ENCODE measurements around the gene DNAH10.

DNAH10 gene

DNA sequence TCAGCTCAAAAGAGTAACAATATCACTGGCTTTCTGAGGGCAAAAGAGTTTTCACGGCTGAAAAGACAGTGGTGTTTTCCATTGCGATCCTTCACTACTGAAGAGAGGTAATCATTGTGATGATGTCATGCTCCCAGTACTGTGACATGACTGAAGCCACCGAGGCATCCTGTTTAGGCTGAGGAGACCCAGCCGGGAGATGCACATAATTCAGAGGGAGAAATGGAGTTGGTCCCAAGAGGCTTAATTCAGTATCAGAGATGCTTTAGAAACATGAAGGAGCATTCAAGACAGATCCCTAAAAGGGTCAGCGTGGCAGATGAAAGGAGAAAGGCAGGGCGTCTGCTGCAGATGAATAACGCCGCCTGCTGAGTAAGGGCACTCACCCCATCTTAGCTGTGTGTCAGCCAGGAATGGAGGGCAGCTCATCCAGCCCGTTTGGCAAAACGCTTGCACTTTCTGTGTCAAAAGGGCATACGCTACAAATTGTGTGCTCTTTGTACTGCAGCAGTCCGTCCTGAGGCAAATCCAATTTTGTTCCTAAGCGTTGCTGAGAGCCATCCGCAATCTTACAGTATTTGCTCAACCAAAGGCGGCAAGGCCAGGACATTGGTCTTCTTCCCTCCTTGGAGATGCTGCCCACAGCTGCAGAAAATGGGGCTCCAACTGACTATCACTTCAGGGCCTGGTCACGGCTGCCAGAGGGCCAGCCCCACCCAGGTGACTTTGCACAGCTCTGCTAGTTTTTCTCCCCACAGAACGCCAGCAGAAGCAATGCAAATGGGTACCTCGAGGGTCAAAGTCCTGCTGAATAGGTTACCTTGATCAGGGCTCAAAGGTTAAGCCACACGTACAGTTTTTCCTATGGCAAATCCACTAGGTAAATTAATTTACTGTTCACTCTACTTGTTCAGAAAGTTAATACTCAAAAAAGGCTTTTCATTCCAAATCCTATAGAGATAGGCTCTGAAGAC is 187.0 kb downstream of the DNAH10 start:
- no peaks in the 10 kb centered on the region for H3K9me3 ChIP-seq (ENCODE audit: control insufficient read depth, low read length)
- no peaks in the 10 kb centered on the region for H3K36me3 ChIP-seq (ENCODE audit: control insufficient read depth, insufficient read depth, low read length)
- H3K27ac ChIP-seq (ENCODE audit: insufficient read depth, low read depth, low read length, poor library complexity, severe bottlenecking), result peak overlapping the region; percentile 47
- peaks cover 4% of the 10 kb centered on the region for H3K27me3 ChIP-seq (ENCODE audit: control insufficient read depth, insufficient read depth, low read length, poor library complexity, severe bottlenecking)
- 82 to 83% methylated on average over 19 of the region's 19 CpGs for WGBS, 2 experiments
- peaks cover 22% of the 10 kb centered on the region for H3K4me1 ChIP-seq (ENCODE audit: control insufficient read depth, insufficient read depth, low read length)
- H3K4me3 ChIP-seq (ENCODE audit: insufficient read depth, low read depth, low read length), result no peak overlapping the region

DNA sequence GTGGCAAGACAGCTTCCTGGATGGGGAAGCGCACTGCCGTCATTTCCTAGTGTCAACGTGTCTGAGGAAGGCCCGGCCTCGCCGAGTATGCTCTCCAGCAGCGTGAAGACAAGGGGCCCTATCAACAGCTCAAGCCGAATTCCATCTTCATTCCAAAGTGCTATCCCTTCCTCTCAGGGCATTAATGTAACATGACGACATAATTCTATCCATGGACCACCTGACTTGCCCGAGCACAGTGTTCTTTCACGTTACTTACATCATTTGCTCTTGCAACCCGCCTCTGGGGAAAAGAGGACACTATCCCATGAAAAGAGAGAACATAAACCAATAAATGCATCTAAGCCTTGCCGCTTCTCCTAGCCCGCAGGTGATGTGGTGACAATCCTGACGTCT is 187.7 kb downstream of the DNAH10 start:
- Histone ChIP-seq H3K27ac (ENCODE audit: insufficient read depth, low read depth, low read length, poor library complexity, severe bottlenecking) (no peak overlapping the region), H3K27me3 (ENCODE audit: control insufficient read depth, insufficient read depth, low read length, poor library complexity, severe bottlenecking) (peaks cover 4% of the 10 kb centered on the region), H3K36me3 (ENCODE audit: control insufficient read depth, insufficient read depth, low read length) (no peaks in the 10 kb centered on the region), H3K4me1 (ENCODE audit: control insufficient read depth, insufficient read depth, low read length) (peaks cover 22% of the 10 kb centered on the region), H3K4me3 (ENCODE audit: insufficient read depth, low read depth, low read length) (no peak overlapping the region), H3K9me3 (ENCODE audit: control insufficient read depth, low read length) (no peaks in the 10 kb centered on the region)
- 91 to 93% methylated on average over 15 of the region's 15 CpGs for WGBS, 2 experiments

DNA sequence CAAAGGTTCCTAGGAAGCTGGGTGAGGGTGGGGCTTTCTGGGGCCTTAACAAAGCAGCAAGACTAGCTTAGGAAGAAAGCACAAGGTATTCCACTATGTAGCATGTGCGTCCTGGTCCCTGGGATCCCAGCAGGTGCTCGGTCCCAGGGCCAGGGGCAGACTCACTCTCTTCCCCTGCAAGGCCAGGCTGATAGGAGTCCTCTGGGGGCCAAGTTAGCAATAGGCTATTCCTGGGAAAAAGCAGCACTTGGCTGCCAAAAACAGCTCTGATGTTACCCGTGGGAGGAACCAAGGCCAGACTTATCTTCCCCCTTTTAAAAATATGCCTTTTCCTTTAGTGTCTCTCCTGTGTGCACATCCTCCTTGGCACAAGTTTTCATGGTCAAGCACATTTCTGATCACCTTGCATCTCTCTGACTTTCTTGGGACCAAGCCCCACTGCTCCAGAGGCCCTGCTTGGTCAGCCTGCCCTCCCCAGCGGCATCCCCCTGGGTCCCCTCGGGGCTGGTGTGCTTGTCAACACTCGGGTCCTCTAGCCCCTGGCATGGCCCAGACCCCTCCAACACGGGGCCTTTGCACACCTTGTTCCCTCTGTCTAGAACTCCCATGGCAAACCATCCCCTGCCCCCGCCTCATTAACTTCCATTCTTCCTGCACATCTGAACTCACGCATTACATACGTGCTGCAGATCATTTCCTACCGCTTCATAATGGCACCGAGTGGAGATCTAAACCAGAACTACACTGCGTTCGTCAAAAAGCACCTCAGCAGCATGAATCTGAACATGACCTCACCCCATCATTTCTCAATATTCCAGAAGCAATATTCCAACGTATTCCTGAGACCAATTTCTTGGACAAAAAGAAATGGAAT is 188.6 kb downstream of the DNAH10 start:
- WGBS, 2 experiments, result 93 to 95% methylated on average over 15 of the region's 15 CpGs
- Histone ChIP-seq H3K4me3 (ENCODE audit: insufficient read depth, low read depth, low read length) (no peak overlapping the region), H3K27me3 (ENCODE audit: control insufficient read depth, insufficient read depth, low read length, poor library complexity, severe bottlenecking) (peaks cover 7% of the 10 kb centered on the region), H3K36me3 (ENCODE audit: control insufficient read depth, insufficient read depth, low read length) (no peaks in the 10 kb centered on the region), H3K9me3 (ENCODE audit: control insufficient read depth, low read length) (no peaks in the 10 kb centered on the region), H3K4me1 (ENCODE audit: control insufficient read depth, insufficient read depth, low read length) (peaks cover 18% of the 10 kb centered on the region), H3K27ac (ENCODE audit: insufficient read depth, low read depth, low read length, poor library complexity, severe bottlenecking) (no peak overlapping the region)

DNA sequence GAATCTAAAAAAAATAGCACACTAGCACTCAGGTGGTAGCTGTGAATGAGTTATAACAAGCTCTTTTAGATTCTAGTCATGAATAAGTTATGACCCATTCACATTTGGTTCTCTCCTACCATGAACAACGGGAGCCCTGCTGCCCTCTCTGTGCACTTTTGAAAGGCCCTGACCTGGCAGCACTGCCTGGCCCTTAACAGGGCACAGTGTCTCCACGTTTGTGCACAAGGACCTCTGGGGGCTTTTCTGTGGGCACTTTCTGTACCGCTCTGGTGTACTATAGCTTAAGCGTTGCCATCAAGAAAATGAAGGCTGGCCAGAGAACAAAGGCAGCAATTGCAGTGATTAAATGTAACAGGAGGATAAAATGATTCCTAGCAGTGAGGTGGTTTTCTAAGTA is 189.4 kb downstream of the DNAH10 start:
- Histone ChIP-seq H3K36me3 (ENCODE audit: control insufficient read depth, insufficient read depth, low read length) (no peaks in the 10 kb centered on the region), H3K9me3 (ENCODE audit: control insufficient read depth, low read length) (no peaks in the 10 kb centered on the region), H3K4me3 (ENCODE audit: insufficient read depth, low read depth, low read length) (no peak overlapping the region), H3K27ac (ENCODE audit: insufficient read depth, low read depth, low read length, poor library complexity, severe bottlenecking) (no peak overlapping the region), H3K4me1 (ENCODE audit: control insufficient read depth, insufficient read depth, low read length) (peaks cover 18% of the 10 kb centered on the region), H3K27me3 (ENCODE audit: control insufficient read depth, insufficient read depth, low read length, poor library complexity, severe bottlenecking) (peaks cover 9% of the 10 kb centered on the region)
- WGBS, 2 experiments, result 83 to 88% methylated on average over 4 of the region's 4 CpGs

DNA sequence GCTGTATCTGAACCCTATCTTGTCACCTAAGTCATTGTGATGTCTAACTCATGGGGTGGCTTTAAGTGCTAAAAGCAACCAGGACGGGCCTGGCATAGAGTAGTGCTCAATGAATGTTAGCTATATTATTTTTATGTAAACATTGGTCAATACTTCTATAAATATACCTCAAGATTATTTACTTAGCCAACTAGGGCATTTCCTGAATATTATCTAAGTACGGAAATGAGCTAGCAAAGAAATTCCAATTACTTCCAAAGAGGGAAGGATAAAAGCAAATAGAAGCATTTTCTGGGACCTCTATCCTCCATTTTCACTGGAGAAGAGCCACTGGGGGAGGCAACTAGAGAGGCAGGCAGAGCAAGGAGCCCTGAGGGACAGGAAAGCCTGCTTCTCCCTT is 189.9 kb downstream of the DNAH10 start:
- H3K27ac ChIP-seq (ENCODE audit: insufficient read depth, low read depth, low read length, poor library complexity, severe bottlenecking), result no peak overlapping the region
- 100% methylated on average over 1 of the region's 2 CpGs for WGBS, 2 experiments
- H3K36me3 ChIP-seq (ENCODE audit: control insufficient read depth, insufficient read depth, low read length), result no peaks in the 10 kb centered on the region
- peaks cover 9% of the 10 kb centered on the region for H3K27me3 ChIP-seq (ENCODE audit: control insufficient read depth, insufficient read depth, low read length, poor library complexity, severe bottlenecking)
- no peak overlapping the region for H3K4me3 ChIP-seq (ENCODE audit: insufficient read depth, low read depth, low read length)
- H3K4me1 ChIP-seq (ENCODE audit: control insufficient read depth, insufficient read depth, low read length), result peaks cover 18% of the 10 kb centered on the region
- H3K9me3 ChIP-seq (ENCODE audit: control insufficient read depth, low read length), result no peaks in the 10 kb centered on the region

DNA sequence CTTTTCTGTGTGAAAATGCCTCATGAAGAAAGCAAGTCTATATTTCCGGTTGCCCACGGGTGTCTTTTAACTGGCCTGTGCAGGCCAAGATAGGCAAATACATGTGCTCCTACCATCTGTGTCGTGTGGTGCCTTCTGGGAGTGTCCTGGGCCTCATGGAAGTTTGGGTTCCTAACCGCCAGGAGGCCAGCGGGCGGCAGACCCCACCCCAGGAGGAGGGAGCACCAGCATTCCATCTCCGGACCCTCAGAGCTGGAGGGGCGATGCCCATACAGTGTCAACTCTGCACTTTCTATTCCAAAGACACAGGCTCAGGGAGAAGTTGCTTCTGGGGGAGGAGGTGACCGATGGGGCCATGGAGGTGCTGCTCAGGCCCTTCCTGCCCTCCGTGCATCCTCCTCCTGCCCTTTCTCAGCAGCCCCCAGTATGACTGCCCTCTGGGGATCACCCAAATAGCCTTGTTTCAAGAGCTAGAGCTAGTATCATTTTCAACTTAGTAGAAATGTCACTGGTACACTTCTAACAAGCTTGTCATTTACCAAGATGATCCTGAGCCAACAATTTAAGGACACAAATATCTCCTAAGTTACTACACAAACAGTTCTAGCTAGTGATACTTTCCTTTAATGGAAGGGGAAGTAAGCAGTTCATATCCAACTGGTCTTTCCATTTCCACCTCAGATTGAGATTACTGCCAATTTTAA is 192.7 kb downstream of the DNAH10 start:
- peaks cover 12% of the 10 kb centered on the region for H3K27me3 ChIP-seq (ENCODE audit: control insufficient read depth, insufficient read depth, low read length, poor library complexity, severe bottlenecking)

DNA sequence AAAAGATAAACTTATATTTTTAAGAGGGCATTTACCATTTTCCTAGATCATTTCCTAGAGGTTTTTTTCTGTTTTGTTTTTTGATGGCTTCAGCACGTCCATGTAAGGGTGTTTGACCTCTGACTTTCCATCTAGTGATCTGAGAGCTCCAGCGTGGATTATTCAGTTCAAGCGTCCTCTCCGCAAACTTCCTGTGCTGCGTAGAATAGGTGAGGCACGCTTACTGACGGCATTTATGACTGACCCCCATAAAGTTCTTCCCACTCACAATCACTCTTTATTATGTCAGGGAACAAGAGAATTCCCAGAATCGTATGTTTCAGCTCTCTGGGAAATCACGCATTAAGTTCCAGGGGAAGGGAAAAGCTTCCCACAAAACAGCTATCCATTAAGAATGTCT is 194.1 kb downstream of the DNAH10 start:
- H3K4me1 ChIP-seq (ENCODE audit: control insufficient read depth, insufficient read depth, low read length), result no peaks in the 10 kb centered on the region
- no peaks in the 10 kb centered on the region for H3K9me3 ChIP-seq (ENCODE audit: control insufficient read depth, low read length)
- WGBS, 2 experiments, result 82 to 87% methylated on average over 9 of the region's 9 CpGs
- H3K27me3 ChIP-seq (ENCODE audit: control insufficient read depth, insufficient read depth, low read length, poor library complexity, severe bottlenecking), result peaks cover 26% of the 10 kb centered on the region
- no peak overlapping the region for H3K4me3 ChIP-seq (ENCODE audit: insufficient read depth, low read depth, low read length)
- no peaks in the 10 kb centered on the region for H3K36me3 ChIP-seq (ENCODE audit: control insufficient read depth, insufficient read depth, low read length)
- no peak overlapping the region for H3K27ac ChIP-seq (ENCODE audit: insufficient read depth, low read depth, low read length, poor library complexity, severe bottlenecking)

More for the DNA sequence above, 192.7 kb downstream of the DNAH10 start:
- H3K27ac ChIP-seq (ENCODE audit: insufficient read depth, low read depth, low read length, poor library complexity, severe bottlenecking), result no peak overlapping the region
- 87 to 91% methylated on average over 10 of the region's 10 CpGs for WGBS, 2 experiments
- H3K4me3 ChIP-seq (ENCODE audit: insufficient read depth, low read depth, low read length), result no peak overlapping the region
- peaks cover 1% of the 10 kb centered on the region for H3K4me1 ChIP-seq (ENCODE audit: control insufficient read depth, insufficient read depth, low read length)
- no peaks in the 10 kb centered on the region for H3K36me3 ChIP-seq (ENCODE audit: control insufficient read depth, insufficient read depth, low read length)
- H3K9me3 ChIP-seq (ENCODE audit: control insufficient read depth, low read length), result no peaks in the 10 kb centered on the region

DNA sequence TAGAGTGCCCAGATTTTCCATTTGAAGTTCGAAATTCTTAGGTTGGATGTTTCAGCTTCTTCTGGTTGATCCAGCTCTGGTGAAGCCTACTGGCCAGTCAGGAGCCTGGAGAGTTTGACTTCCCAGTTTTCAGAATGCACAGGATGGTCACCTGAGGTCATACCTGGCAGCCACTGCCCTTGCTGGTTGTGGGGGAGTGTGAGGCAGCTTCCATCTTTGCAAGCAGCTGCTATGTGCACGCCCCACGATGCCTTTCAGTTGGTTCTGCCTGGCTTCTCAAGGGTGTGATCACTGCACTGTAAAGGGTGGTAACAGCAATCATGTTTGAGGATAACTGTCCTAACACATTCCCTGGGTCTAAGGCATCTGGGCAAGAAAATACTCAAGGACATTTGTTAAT is 195.1 kb downstream of the DNAH10 start:
- Histone ChIP-seq H3K4me1 (ENCODE audit: control insufficient read depth, insufficient read depth, low read length) (no peaks in the 10 kb centered on the region), H3K9me3 (ENCODE audit: control insufficient read depth, low read length) (no peaks in the 10 kb centered on the region), H3K27me3 (ENCODE audit: control insufficient read depth, insufficient read depth, low read length, poor library complexity, severe bottlenecking) (peaks cover 36% of the 10 kb centered on the region), H3K4me3 (ENCODE audit: insufficient read depth, low read depth, low read length) (no peak overlapping the region), H3K36me3 (ENCODE audit: control insufficient read depth, insufficient read depth, low read length) (no peaks in the 10 kb centered on the region), H3K27ac (ENCODE audit: insufficient read depth, low read depth, low read length, poor library complexity, severe bottlenecking) (no peak overlapping the region)
- 85 to 88% methylated on average over 3 of the region's 3 CpGs for WGBS, 2 experiments

DNA sequence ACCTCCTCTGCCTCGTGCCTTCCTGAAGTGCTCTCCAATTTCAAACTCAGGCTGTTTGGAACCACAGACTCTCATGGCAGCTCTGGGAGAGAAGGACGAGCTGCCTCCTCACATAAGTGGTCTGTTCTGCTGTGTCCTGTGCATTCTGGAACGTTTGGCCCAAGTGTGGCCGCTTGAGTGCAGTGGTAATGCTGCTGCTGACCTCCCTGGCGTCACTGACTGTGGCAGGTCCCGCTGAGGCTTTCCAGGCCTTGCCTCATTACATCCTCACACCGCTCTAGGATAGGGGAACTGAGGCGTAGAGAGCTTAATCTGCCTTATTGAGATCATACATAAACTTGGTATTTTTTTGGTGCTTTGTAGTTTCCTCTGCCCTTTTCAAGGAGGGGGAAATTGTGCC is 196.4 kb downstream of the DNAH10 start:
- Histone ChIP-seq H3K4me1 (ENCODE audit: control insufficient read depth, insufficient read depth, low read length) (no peaks in the 10 kb centered on the region), H3K4me3 (ENCODE audit: insufficient read depth, low read depth, low read length) (no peak overlapping the region), H3K36me3 (ENCODE audit: control insufficient read depth, insufficient read depth, low read length) (no peaks in the 10 kb centered on the region), H3K27ac (ENCODE audit: insufficient read depth, low read depth, low read length, poor library complexity, severe bottlenecking) (no peak overlapping the region), H3K27me3 (ENCODE audit: control insufficient read depth, insufficient read depth, low read length, poor library complexity, severe bottlenecking) (peaks cover 45% of the 10 kb centered on the region), H3K9me3 (ENCODE audit: control insufficient read depth, low read length) (no peaks in the 10 kb centered on the region)
- WGBS, 2 experiments, result 87 to 90% methylated on average over 8 of the region's 8 CpGs
